ENCODE results near the gene KLHL40.
A peak's percentile ranks its signal among the peaks of the same experiment; 100 is the strongest.

The KLHL40 gene

GRCh38 chr3:42651248-42652091 lies 33.9 kb upstream of the KLHL40 start:
- H3K4me3 ChIP-seq (ENCODE audit: severe bottlenecking): no peak overlapping the region
- TF ChIP-seq CTCF (IDR thresholded peaks at IDR 0.05; ENCODE audit: poor library complexity, severe bottlenecking): no peak
- DNase-seq (ENCODE audit: low spot score) (no peak), ATAC-seq (ENCODE audit: low read depth) (peak; percentile 57)
- no peaks in the 10 kb centered on the region for H3K27me3 ChIP-seq (ENCODE audit: insufficient read depth, poor library complexity, severe bottlenecking)
- H3K9me3 ChIP-seq (ENCODE audit: severe bottlenecking): no peaks in the 10 kb centered on the region
- H3K36me3 ChIP-seq (ENCODE audit: low read depth): peaks cover 11% of the 10 kb centered on the region
- H3K27ac ChIP-seq (ENCODE audit: poor library complexity, severe bottlenecking): peak overlapping the region; percentile 80
- H3K4me1 ChIP-seq (ENCODE audit: insufficient read depth, poor library complexity, severe bottlenecking): peaks cover 22% of the 10 kb centered on the region

- no peaks in the 10 kb centered on the region for H3K9me3 ChIP-seq (ENCODE audit: severe bottlenecking)
- no peaks in the 10 kb centered on the region for H3K27me3 ChIP-seq (ENCODE audit: insufficient read depth, poor library complexity, severe bottlenecking)
- peaks cover 22% of the 10 kb centered on the region for H3K4me1 ChIP-seq (ENCODE audit: insufficient read depth, poor library complexity, severe bottlenecking)
- peak overlapping the region; percentile 80 for H3K27ac ChIP-seq (ENCODE audit: poor library complexity, severe bottlenecking)
- no peak for DNase-seq (ENCODE audit: low spot score)
- peak; percentile 0; the same call in 2 of the 3 replicates for ATAC-seq (ENCODE audit: low read depth)
- no peak overlapping the region for H3K4me3 ChIP-seq (ENCODE audit: severe bottlenecking)
- no peak for TF ChIP-seq CTCF (IDR thresholded peaks at IDR 0.05; ENCODE audit: poor library complexity, severe bottlenecking)
- H3K36me3 ChIP-seq (ENCODE audit: low read depth): 0 out of 2 replicates have a peak, but pooled peaks cover 5% of the 10 kb centered on the region
Observed at GRCh38 chr3:42652251-42652610, 33.1 kb upstream of the KLHL40 start.

- peak overlapping the region; percentile 94 for H3K4me3 ChIP-seq (ENCODE audit: severe bottlenecking)
- H3K27me3 ChIP-seq (ENCODE audit: insufficient read depth, poor library complexity, severe bottlenecking): no peaks in the 10 kb centered on the region
- H3K4me1 ChIP-seq (ENCODE audit: insufficient read depth, poor library complexity, severe bottlenecking): peaks cover 22% of the 10 kb centered on the region
- H3K9me3 ChIP-seq (ENCODE audit: severe bottlenecking): no peaks in the 10 kb centered on the region
- DNase-seq (ENCODE audit: low spot score) (peak; percentile 77), ATAC-seq (ENCODE audit: low read depth) (peak; percentile 74)
- H3K27ac ChIP-seq (ENCODE audit: poor library complexity, severe bottlenecking): peak overlapping the region; percentile 80
- TF ChIP-seq CTCF (IDR thresholded peaks at IDR 0.05; ENCODE audit: poor library complexity, severe bottlenecking): no peak
- H3K36me3 ChIP-seq (ENCODE audit: low read depth): 0 out of 2 replicates have a peak, but pooled peaks cover 1% of the 10 kb centered on the region
Observed at GRCh38 chr3:42652611-42653302, 32.6 kb upstream of the KLHL40 start.

GRCh38 chr3:42653303-42653559 lies 32.1 kb upstream of the KLHL40 start:
- Histone ChIP-seq H3K4me1 (ENCODE audit: insufficient read depth, poor library complexity, severe bottlenecking) (peaks cover 22% of the 10 kb centered on the region), H3K4me3 (ENCODE audit: severe bottlenecking) (peak overlapping the region; percentile 94), H3K36me3 (ENCODE audit: low read depth) (no peaks in the 10 kb centered on the region), H3K27me3 (ENCODE audit: insufficient read depth, poor library complexity, severe bottlenecking) (no peaks in the 10 kb centered on the region), H3K27ac (ENCODE audit: poor library complexity, severe bottlenecking) (peak overlapping the region; percentile 80), H3K9me3 (ENCODE audit: severe bottlenecking) (no peaks in the 10 kb centered on the region)
- ATAC-seq (ENCODE audit: low read depth): no peak
- DNase-seq (ENCODE audit: low spot score): no peak
- TF ChIP-seq CTCF (IDR thresholded peaks at IDR 0.05; ENCODE audit: poor library complexity, severe bottlenecking): no peak
